ENCODE results near the gene SPON2.

SPON2 gene

GRCh38 chr4:1170156-1170975, 2.0 kb downstream of the SPON2 start:
- DNase-seq: no peak

GRCh38 chr4:1169691-1170096, 2.7 kb downstream of the SPON2 start:
- DNase-seq: no peak

DNA sequence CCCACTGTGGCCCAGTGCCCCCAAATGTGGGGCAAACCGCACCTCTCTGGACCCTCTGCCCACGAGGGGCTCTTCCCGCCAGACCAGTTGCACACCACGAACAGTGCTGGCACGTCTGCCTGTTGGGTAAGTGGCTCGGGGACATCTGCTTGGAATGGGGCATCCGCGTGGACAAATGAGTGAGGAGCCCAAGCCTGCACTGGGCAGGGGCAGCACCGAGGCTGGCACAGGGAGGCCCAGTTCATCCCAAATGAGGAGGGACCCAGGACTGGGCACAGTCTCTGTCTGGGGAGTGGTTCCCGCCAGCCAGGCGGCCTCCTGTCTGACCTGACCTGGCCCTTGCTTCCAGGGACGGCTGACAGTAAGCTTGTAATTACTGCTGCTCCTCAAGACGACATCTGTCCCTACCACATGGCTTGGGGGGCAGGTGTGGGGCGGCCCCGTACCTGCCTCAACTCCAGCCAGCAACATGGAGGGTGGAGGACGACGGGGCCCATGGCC, 3.2 kb downstream of the SPON2 start:
- DNase-seq: no peak

- no peak for DNase-seq
These were observed 3.9 kb downstream of the SPON2 start for GRCh38 chr4:1168191-1169101.

DNA sequence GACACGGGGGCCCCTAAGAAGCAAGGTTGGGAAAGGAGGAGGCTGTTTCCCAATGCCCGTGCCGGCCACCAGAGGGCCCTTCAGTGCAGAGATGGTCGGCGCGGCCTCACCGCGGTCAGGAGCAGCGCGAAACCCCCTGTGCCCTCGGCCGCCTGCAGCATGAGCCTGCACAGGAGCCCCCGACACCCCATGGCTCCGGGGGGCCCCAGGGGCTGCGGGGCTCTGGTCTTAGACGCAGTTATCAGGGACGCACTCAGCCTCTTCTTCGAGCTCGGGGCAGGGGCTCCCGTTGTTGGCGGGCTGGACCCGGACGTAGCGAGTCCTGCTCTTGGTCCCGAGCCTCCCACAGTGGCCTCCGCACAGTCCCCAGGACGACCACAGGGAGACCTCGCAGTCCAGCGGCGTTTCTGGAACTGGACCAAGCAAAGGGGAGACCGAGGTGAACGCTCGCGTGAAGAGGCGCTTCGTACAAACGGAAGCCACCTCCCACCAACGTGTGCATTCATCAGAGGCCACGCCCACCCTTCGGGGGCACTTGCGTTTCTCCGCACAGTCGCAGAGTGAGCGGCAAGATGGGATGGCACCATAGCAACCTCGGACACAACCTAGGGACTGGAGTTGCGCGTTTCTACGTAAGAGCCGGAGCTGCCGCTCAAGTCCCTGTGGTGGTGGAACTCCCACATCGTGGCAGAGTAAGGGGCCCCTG, 5.0 kb downstream of the SPON2 start:
- DNase-seq: peak in 1 of 3 experiments; percentile 81

DNA sequence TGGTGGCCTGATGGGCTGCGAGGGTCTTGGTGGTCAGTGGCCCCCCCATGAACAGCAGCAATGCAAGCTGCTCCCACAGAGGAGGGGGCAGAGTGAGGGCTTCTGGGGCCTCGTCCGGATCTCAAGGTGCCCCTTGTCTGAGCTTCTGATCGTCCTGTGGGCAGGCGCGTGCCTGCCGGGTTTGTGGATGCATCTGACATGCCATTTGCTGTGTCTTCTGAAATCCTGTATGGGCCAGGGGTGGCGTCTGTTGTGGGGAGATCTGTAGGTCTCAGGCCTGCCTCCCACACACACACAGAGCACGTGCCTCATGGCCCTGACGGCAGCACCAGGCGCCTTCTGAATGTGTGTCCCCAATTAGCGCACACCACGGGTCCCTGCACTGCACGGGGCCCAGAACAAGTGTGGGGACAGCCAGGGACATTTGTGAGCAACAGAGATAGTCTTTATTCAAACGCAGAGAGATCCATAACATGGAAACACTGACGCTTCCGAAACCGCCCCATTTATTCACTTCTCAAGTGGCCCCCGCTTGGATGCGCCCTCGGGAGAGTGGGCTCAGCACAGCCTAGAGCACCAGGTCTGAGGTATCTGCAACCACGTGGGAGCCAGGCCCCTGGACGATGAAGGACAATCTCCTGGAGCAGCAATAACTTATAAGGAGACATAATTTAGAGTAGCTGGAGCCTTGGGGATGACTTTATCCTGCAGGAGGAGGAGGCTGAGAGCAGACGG, 5.7 kb downstream of the SPON2 start:
- no peak for DNase-seq

GRCh38 chr4:1164956-1165545, 7.3 kb downstream of the SPON2 start:
- no peak for DNase-seq

DNA sequence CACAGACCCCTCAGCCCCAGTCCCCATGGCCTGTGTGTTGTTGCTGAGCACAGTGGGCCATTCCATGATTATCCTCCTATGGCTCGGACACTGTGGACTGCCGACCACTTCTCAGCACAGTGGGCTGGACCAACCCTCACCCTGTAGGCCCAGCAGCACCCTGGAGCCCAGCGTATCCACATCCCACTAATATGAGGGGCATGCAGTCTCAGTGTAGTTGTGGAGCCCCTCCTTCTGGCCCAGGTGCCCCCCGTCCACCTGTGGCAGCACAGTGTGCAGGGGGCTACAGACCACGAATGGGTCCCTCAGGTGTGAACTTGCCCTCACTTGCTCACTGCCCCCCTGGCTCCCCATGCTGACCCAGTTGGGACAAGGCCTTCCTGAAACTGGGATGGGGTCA, 7.9 kb downstream of the SPON2 start:
- DNase-seq: no peak

GRCh38 chr4:1164040-1164439, 8.3 kb downstream of the SPON2 start:
- no peak for DNase-seq

DNA sequence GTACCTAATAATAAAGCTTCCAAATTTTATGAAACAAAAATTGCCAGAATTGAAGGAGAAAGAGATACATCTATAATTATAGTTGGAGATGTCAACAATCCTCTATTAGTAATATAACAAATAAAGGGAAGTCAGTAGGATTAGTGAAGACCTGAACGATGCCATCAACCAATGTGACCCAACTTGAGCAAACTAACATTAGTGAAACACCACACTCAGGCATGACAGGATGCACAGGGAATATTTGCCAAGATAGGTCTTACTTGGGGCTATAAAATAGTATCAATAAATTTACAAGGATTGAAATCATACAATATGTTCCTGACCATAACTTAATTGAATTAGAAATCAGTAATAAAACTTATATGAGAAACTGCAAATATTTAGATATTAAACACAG, 12.0 kb downstream of the SPON2 start:
- no peak for DNase-seq

GRCh38 chr4:1156069-1156468, 16.3 kb downstream of the SPON2 start:
- no peak for DNase-seq

DNA sequence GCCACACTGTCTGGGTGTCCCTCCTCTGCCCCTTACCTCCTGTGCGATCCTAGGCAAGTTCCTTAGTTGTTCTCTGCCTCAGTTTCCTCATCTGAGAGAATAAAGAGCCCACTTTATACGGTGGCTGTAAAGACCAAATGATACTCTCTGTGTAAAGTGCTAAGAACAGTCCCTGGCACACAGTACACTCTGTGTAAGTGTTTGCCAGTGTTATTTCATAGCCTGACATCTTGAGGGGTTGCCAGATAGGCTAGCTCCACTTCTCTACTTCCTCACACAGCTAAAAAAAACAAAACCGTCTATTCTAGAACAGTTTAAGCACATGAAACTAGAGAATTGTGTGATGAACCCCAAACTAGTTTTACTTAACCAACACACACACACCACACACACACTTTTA, 17.1 kb downstream of the SPON2 start:
- DNase-seq: no peak

DNA sequence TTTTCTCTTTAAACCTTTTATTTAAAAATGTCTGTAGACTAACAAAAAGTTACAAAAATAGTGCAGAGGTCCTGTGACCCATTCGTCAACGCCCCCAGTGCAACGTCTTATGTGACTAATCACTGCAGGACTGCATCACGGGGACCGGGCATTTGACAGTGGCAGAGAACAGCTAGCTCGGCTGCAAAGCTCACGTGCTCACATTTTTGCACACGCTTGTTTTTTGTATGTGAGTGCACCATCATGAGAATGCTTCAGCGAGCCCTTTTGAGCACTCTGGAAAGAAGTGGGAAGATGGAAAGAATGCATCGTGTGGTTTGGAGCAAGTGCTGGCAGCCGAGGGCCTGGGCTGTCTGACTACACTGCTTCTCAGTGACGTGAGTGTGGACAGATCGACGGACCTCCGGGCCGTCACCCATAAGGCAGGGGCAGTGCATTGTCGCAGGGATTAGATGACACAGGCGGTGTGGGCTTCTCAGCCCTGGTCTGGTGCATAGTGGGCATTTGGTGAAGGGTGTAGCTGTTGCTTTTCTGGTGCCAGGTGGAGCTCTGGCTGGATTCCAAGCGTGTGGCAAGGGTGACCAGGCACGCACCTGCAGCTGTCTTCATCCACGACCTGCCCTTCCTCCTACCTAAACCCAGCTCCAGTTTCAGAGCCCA, 17.7 kb downstream of the SPON2 start:
- DNase-seq: no peak

- no peak for DNase-seq
These were observed 18.3 kb downstream of the SPON2 start for GRCh38 chr4:1154126-1154522.

DNA sequence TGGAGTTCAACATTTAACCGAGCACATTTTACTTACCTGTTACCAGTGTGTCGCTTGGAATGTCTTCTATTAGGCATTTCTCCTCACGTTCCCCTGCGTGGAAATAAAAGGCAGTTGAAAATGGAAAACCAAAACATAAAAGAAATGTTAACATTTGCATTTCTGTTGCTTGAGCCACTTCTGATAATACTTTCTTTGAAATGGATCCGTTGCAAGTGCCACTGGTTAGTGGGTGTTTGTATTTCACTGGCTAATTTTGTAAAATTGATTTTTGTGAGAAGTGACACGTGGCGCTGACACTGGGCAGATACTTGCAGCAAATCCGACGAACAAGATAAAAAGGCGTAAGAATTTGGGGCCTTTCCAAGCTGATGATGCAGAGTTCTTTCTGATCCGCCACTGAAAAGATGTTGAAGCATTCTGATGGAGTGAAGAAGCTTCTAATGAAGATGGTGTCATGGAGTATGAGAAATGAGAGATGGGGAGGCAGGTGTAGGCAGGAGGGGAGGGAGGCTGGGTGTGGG, 18.8 kb downstream of the SPON2 start:
- DNase-seq: no peak

- DNase-seq: no peak
These were observed 20.1 kb downstream of the SPON2 start for GRCh38 chr4:1152290-1152689.

GRCh38 chr4:1151541-1151940, 20.8 kb downstream of the SPON2 start:
- no peak for DNase-seq

- no peak for DNase-seq
These were observed 21.5 kb downstream of the SPON2 start for GRCh38 chr4:1150875-1151274.

GRCh38 chr4:1139860-1140259, 32.5 kb downstream of the SPON2 start:
- DNase-seq: no peak

- no peak for DNase-seq
These were observed 34.5 kb downstream of the SPON2 start for GRCh38 chr4:1137850-1138249.

GRCh38 chr4:1137063-1137776, 35.2 kb downstream of the SPON2 start:
- no peak for DNase-seq

Data from NCI-H1417 (cell line).